Myometrial cell (primary cell): Measurements from ENCODE around the gene SKOR2. TPM values are rescaled to one million over a fixed set of nuclear protein-coding genes. Genes with fewer than 3 reads are reported as not detected.

Experiments used
- total RNA-seq: library from RNA; depleted of rRNA; stranded (reverse); fragments of >200 nt; gene quantifications from 2 replicates; pipeline ENCODE4 v1.2.3, GENCODE V29; 2015

Gene SKOR2
- not detected in 2 replicates for total RNA-seq

GRCh38 chr18:47251289-47252120 is at the start of gene SKOR2:
SKOR2 (minus strand) TSS chr18:47251660; CDS start chr18:47249183, 2,477 bp downstream.

GRCh38 chr18:47175898-47176575 is 75.4 kb downstream of the SKOR2 start, which contains the start of gene IER3IP1:
IER3IP1 (minus strand) TSS chr18:47176364; CDS start chr18:47176277, 87 bp downstream.

Other genes starting within 250 kb of the SKOR2 start
- not detected in 2 replicates for gene ELOA2, start 216.0 kb downstream of the SKOR2 start, total RNA-seq
- gene HDHD2, start 101.2 kb downstream of the SKOR2 start, total RNA-seq, result 26.5 and 28.5 TPM in 2 replicates
- gene IER3IP1, start 75.3 kb downstream of the SKOR2 start, total RNA-seq, result 20.5 and 30.0 TPM in 2 replicates